H9 (cell line): Measurements from ENCODE around the gene MRPL20. TPM values are rescaled to one million over a fixed set of nuclear protein-coding genes. Genes with fewer than 3 reads are reported as not detected.

Experiments
- DNase-seq: peaks from one replicate; pipeline ENCODE4 v3.0.0-alpha.2; 2017
- H2AFZ ChIP-seq: one replicate; pipeline ENCODE4 v1.6.1; 2013; ENCODE audit warnings: mild to moderate bottlenecking, low read length, control low read depth, moderate library complexity
- H2AK5ac ChIP-seq: 2 replicates; pipeline ENCODE4 v1.6.1; 2013; ENCODE audit warnings: low read length, control low read depth, mixed read lengths; ENCODE audit not compliant: insufficient read length
- H2BK120ac ChIP-seq: one replicate; pipeline ENCODE4 v1.6.1; 2013; ENCODE audit warnings: low read depth, mild to moderate bottlenecking, low read length, control low read depth, inconsistent platforms; ENCODE audit not compliant: poor library complexity, severe bottlenecking
- H2BK12ac ChIP-seq: 2 replicates; pipeline ENCODE4 v1.6.1; 2013; ENCODE audit warnings: low read length, control low read depth, mixed read lengths, low read depth; ENCODE audit not compliant: insufficient read length
- H2BK15ac ChIP-seq: 2 replicates; pipeline ENCODE4 v1.6.1; 2013; ENCODE audit warnings: low read depth, low read length, control low read depth
- H2BK20ac ChIP-seq: one replicate; pipeline ENCODE4 v1.6.1; 2013; ENCODE audit warnings: low read depth, mild to moderate bottlenecking, low read length, control low read depth, inconsistent platforms; ENCODE audit not compliant: poor library complexity, severe bottlenecking
- H2BK5ac ChIP-seq: 2 replicates; pipeline ENCODE4 v1.6.1; 2013; ENCODE audit warnings: low read length, control low read depth, mixed read lengths; ENCODE audit not compliant: insufficient read length
- H3K14ac ChIP-seq: 2 replicates; pipeline ENCODE4 v1.6.1; 2013; ENCODE audit warnings: low read length, control low read depth; ENCODE audit not compliant: insufficient read depth
- H3K18ac ChIP-seq: 2 replicates; pipeline ENCODE4 v1.6.1; 2013; ENCODE audit warnings: low read depth, mild to moderate bottlenecking, mixed read lengths, low read length, control low read depth; ENCODE audit not compliant: insufficient read length
- H3K23ac ChIP-seq: 2 replicates; pipeline ENCODE4 v1.6.1; 2013; ENCODE audit warnings: low read length, control low read depth, mixed read lengths, low read depth; ENCODE audit not compliant: insufficient read length
- H3K23me2 ChIP-seq: 2 replicates; pipeline ENCODE4 v1.6.1; 2013; ENCODE audit warnings: low read depth, mild to moderate bottlenecking, mixed read lengths, low read length, control low read depth; ENCODE audit not compliant: insufficient read length, poor library complexity, severe bottlenecking
- H3K27ac ChIP-seq: 2 replicates; pipeline ENCODE4 v1.5.1; 2013; ENCODE audit warnings: low read length, control low read depth, mixed read lengths, low read depth; ENCODE audit not compliant: insufficient read length
- H3K27me3 ChIP-seq: 2 replicates; pipeline ENCODE4 v1.6.1; 2013; ENCODE audit warnings: low read length, control low read depth, inconsistent platforms; ENCODE audit not compliant: insufficient read depth
- H3K4ac ChIP-seq: 2 replicates; pipeline ENCODE4 v1.6.1; 2013; ENCODE audit warnings: low read depth, mild to moderate bottlenecking, control low read depth, inconsistent platforms, low read length, moderate library complexity
- H3K4me1 ChIP-seq: 2 replicates; pipeline ENCODE4 v1.6.1; 2013; ENCODE audit warnings: low read length, control low read depth, inconsistent platforms; ENCODE audit not compliant: insufficient read depth
- H3K4me2 ChIP-seq: 2 replicates; pipeline ENCODE4 v1.6.1; 2013; ENCODE audit warnings: low read length, control low read depth, mixed read lengths; ENCODE audit not compliant: insufficient read length, insufficient read depth
- H3K56ac ChIP-seq: 2 replicates; pipeline ENCODE4 v1.6.1; 2013; ENCODE audit warnings: low read depth, mild to moderate bottlenecking, mixed read lengths, low read length, control low read depth; ENCODE audit not compliant: insufficient read length
- H3K79me1 ChIP-seq: 2 replicates; pipeline ENCODE4 v1.6.1; 2013; ENCODE audit warnings: low read depth, mild to moderate bottlenecking, moderate library complexity, low read length, control low read depth, inconsistent platforms; ENCODE audit not compliant: insufficient read depth, poor library complexity, severe bottlenecking
- H3K79me2 ChIP-seq: 2 replicates; pipeline ENCODE4 v1.6.1; 2013; ENCODE audit warnings: low read length, control low read depth, inconsistent platforms; ENCODE audit not compliant: insufficient read depth
- H3K9ac ChIP-seq: 2 replicates; pipeline ENCODE4 v1.6.1; 2013; ENCODE audit warnings: low read length, control low read depth, mixed read lengths; ENCODE audit not compliant: insufficient read length; ENCODE audit errors: extremely low read depth
- H3K9me3 ChIP-seq: one replicate; pipeline ENCODE4 v1.6.1; 2013; ENCODE audit warnings: low read depth, low read length, inconsistent platforms; ENCODE audit not compliant: control insufficient read depth
- H3T11ph ChIP-seq: one replicate; pipeline ENCODE4 v1.6.1; 2013; ENCODE audit warnings: mild to moderate bottlenecking, low read length, control low read depth, inconsistent platforms
- H4K20me1 ChIP-seq: one replicate; pipeline ENCODE4 v1.6.1; 2013; ENCODE audit not compliant: control insufficient read depth, insufficient read length, insufficient read depth
- H4K5ac ChIP-seq: 2 replicates; pipeline ENCODE4 v1.6.1; 2013; ENCODE audit warnings: low read depth, mild to moderate bottlenecking, mixed read lengths, low read length, control low read depth; ENCODE audit not compliant: insufficient read length
- H4K8ac ChIP-seq: replicated peaks from 2 replicates; pipeline ENCODE4 v1.6.1; 2013; ENCODE audit warnings: low read length, control low read depth, mixed read lengths, low read depth; ENCODE audit not compliant: insufficient read length
- H4K91ac ChIP-seq: 2 replicates; pipeline ENCODE4 v1.6.1; 2013; ENCODE audit warnings: low read depth, mild to moderate bottlenecking, moderate library complexity, mixed read lengths, low read length, control low read depth; ENCODE audit not compliant: insufficient read length
- H3K27ac Mint-ChIP-seq, 3 experiments: 2 replicates in 2 of 3; 3 replicates in 1 of 3; pipeline ENCODE4 v1.8.0; 2020 to 2021; ENCODE audit warnings: mixed read lengths in 3 of 3, mild to moderate bottlenecking in 1 of 3, moderate library complexity in 1 of 3
- H3K27me3 Mint-ChIP-seq: 2 replicates; pipeline ENCODE4 v1.8.0; 2021; ENCODE audit warnings: low read depth, mild to moderate bottlenecking, moderate library complexity, mixed read lengths
- H3K36me3 Mint-ChIP-seq, 3 experiments: 2 replicates in 2 of 3; 3 replicates in 1 of 3; pipeline ENCODE4 v1.8.0; 2020 to 2021; ENCODE audit warnings: low read depth in 3 of 3, mixed read lengths in 3 of 3; ENCODE audit not compliant: insufficient read depth in 1 of 3
- H3K4me1 Mint-ChIP-seq, 2 experiments: 2 replicates each; pipeline ENCODE4 v1.8.0; 2020; ENCODE audit warnings: mixed read lengths in 2 of 2
- H3K4me3 Mint-ChIP-seq, 2 experiments: 2 replicates in 1 of 2; 3 replicates in 1 of 2; pipeline ENCODE4 v1.8.0; 2020 to 2021; ENCODE audit warnings: mild to moderate bottlenecking in 2 of 2, mixed read lengths in 2 of 2, moderate library complexity in 1 of 2
- H3K9me3 Mint-ChIP-seq, 2 experiments: 2 replicates in 1 of 2; 3 replicates in 1 of 2; pipeline ENCODE4 v1.8.0; 2020; ENCODE audit warnings: mild to moderate bottlenecking in 2 of 2, mixed read lengths in 2 of 2, moderate library complexity in 1 of 2
- WGBS: extraction: QIAGEN DNeasy Blood & Tissue Kit; methylation state at CpG from one replicate; pipeline ENCODE4 v1.1.7; 2013; ENCODE audit warnings: missing lambda C conversion rate, low lambda C conversion rate, mixed read lengths; ENCODE audit not compliant: insufficient read length; ENCODE audit errors: extremely low coverage; 5-methylcytosine and 5-hydroxymethylcytosine counted together
- total RNA-seq: library from RNA; stranded (reverse); gene quantifications from 2 replicates; pipeline ENCODE4 v1.2.1, GENCODE V29; 2021
- TF ChIP-seq, protein P1 (sequence below): fragments of 200-600 bp; sonication (generic); conservative IDR thresholded peaks from 3 replicates; pipeline ENCODE4 v1.8.0; 2021; ENCODE audit warnings: antibody characterized with exemption, mild to moderate bottlenecking

Gene MRPL20
- total RNA-seq, 1 experiment from 2014 or later, result 162 TPM

GRCh38 chr1:1427820-1428148 is 20.7 kb upstream of the MRPL20 start:
- H3K18ac ChIP-seq, result no peak overlapping the region
- no peaks in the 10 kb centered on the region for H3K79me1 ChIP-seq
- peaks cover 3% of the 10 kb centered on the region for H3K23me2 ChIP-seq
- peaks cover 32 to 48% of the 10 kb centered on the region in 2 experiments for H3K4me1 Mint-ChIP-seq
- H3K4me3 Mint-ChIP-seq, result 0 out of 5 replicates have a peak overlapping the region, but pooled peaks of 1 of the 2 experiments have one; percentile 31
- no peak overlapping the region for H2AFZ ChIP-seq
- H2BK5ac ChIP-seq, result no peak overlapping the region
- H3K27me3 Mint-ChIP-seq, result no peaks in the 10 kb centered on the region
- no peak overlapping the region for H3K27ac ChIP-seq
- H2AK5ac ChIP-seq, result no peak overlapping the region
- peaks cover 3% of the 10 kb centered on the region; the same call in 1 of the 2 replicates for H3K4me1 ChIP-seq
- H4K8ac ChIP-seq, result no peak overlapping the region
- DNase-seq, result peak; percentile 33
- no peaks in the 10 kb centered on the region for H3K79me2 ChIP-seq
- TF ChIP-seq, protein P1, sequence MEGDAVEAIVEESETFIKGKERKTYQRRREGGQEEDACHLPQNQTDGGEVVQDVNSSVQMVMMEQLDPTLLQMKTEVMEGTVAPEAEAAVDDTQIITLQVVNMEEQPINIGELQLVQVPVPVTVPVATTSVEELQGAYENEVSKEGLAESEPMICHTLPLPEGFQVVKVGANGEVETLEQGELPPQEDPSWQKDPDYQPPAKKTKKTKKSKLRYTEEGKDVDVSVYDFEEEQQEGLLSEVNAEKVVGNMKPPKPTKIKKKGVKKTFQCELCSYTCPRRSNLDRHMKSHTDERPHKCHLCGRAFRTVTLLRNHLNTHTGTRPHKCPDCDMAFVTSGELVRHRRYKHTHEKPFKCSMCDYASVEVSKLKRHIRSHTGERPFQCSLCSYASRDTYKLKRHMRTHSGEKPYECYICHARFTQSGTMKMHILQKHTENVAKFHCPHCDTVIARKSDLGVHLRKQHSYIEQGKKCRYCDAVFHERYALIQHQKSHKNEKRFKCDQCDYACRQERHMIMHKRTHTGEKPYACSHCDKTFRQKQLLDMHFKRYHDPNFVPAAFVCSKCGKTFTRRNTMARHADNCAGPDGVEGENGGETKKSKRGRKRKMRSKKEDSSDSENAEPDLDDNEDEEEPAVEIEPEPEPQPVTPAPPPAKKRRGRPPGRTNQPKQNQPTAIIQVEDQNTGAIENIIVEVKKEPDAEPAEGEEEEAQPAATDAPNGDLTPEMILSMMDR, result no peak
- no peak overlapping the region for H3K4ac ChIP-seq
- H3K9me3 ChIP-seq, result no peaks in the 10 kb centered on the region
- no peak overlapping the region for H2BK120ac ChIP-seq
- H3K23ac ChIP-seq, result no peak overlapping the region
- H3K27me3 ChIP-seq, result no peaks in the 10 kb centered on the region
- WGBS, result no CpG with 5 or more reads among the region's 22 CpGs
- no peak overlapping the region for H3K9ac ChIP-seq
- H4K5ac ChIP-seq, result no peak overlapping the region
- H3K14ac ChIP-seq, result peak overlapping the region; percentile 80; the same call in 1 of the 2 replicates
- H3K56ac ChIP-seq, result no peak overlapping the region
- no peak overlapping the region for H3T11ph ChIP-seq
- H4K91ac ChIP-seq, result no peak overlapping the region
- no peak overlapping the region for H2BK12ac ChIP-seq
- no peak overlapping the region for H2BK15ac ChIP-seq
- H3K36me3 Mint-ChIP-seq, result peaks cover 3 to 5% (median 4%) of the 10 kb centered on the region in 3 experiments; a peak in 6 of 7 replicates
- H3K27ac Mint-ChIP-seq, result no peak overlapping the region
- peaks cover 3 to 4% of the 10 kb centered on the region in 2 experiments; a peak in 4 of 5 replicates for H3K9me3 Mint-ChIP-seq
- H3K4me2 ChIP-seq, result no peak overlapping the region
- H4K20me1 ChIP-seq, result no peaks in the 10 kb centered on the region
- H2BK20ac ChIP-seq, result no peak overlapping the region
